ENCODE measurements around the gene NUDT3. TPM values are rescaled to one million over a fixed set of nuclear protein-coding genes. Genes with fewer than 3 reads are reported as not detected.
A peak's percentile ranks its signal among the peaks of the same experiment; 100 is the strongest.

Gene NUDT3
- total and polyA plus RNA-seq, 4 donors: 9.0 to 38.5 (median 22.8) TPM

DNA sequence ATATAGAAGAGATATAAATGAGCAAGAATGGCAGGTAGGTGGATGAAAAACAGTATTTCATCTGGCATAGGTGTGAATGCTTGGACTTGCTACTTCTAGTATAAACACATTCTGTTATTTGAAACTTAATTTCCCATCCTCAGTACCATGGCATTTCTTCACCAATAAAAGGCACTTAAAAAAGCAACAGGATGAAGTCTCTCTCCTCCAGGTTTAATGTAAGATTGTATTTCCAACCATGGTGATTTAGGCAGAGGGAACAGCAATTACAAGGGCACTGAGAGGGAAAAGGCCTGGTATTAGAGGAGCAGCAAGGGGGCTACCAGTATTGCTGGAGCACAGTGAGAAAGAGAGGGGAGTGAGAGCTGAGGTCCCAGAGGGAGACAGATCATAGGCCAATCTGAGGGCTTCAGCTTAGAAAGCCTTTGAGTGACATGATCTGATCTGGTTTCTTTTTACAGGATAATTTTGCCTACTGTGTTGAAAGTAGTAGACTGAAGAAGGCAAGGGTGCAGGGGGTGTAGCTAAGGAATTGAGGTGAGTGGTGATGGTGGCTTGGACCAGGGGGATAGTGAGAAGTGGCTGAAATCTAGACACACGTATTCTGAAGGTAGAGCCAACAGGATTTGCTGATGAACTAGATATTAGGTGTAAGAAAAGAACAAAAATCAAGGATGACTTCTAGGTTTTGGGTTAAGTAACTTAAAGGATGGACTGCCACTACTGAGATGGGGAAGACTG is 75.9 kb downstream of the NUDT3 start:
- DNase-seq: no peak
- peaks cover 0 to 4% (median 0%) of the 10 kb centered on the region in 4 donors for H3K36me3 ChIP-seq (ENCODE audit: control insufficient read depth in 4 of 4, insufficient read depth in 4 of 4, low read length in 4 of 4)
- WGBS, 2 donors: 92 to 98% methylated on average over 1 of the region's 1 CpG
- no peaks in the 10 kb centered on the region for H3K27me3 ChIP-seq (ENCODE audit: control insufficient read depth in 3 of 3, insufficient read depth in 3 of 3, low read length in 2 of 3)
- TF ChIP-seq, protein P1, sequence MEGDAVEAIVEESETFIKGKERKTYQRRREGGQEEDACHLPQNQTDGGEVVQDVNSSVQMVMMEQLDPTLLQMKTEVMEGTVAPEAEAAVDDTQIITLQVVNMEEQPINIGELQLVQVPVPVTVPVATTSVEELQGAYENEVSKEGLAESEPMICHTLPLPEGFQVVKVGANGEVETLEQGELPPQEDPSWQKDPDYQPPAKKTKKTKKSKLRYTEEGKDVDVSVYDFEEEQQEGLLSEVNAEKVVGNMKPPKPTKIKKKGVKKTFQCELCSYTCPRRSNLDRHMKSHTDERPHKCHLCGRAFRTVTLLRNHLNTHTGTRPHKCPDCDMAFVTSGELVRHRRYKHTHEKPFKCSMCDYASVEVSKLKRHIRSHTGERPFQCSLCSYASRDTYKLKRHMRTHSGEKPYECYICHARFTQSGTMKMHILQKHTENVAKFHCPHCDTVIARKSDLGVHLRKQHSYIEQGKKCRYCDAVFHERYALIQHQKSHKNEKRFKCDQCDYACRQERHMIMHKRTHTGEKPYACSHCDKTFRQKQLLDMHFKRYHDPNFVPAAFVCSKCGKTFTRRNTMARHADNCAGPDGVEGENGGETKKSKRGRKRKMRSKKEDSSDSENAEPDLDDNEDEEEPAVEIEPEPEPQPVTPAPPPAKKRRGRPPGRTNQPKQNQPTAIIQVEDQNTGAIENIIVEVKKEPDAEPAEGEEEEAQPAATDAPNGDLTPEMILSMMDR (IDR thresholded peaks at IDR 0.05; ENCODE audit: control extremely low read depth, extremely low read depth): no peak
- H3K9me3 ChIP-seq (ENCODE audit: control insufficient read depth in 4 of 4, insufficient read depth in 3 of 4, low read length in 3 of 4): no peaks in the 10 kb centered on the region
- no peak overlapping the region for H3K4me3 ChIP-seq
- no peak for ATAC-seq (ENCODE audit: insufficient read depth, low FRiP score)
- peaks cover 0 to 32% (median 13%) of the 10 kb centered on the region in 5 donors for H3K4me1 ChIP-seq (ENCODE audit: control insufficient read depth in 5 of 5, insufficient read depth in 5 of 5, low read length in 5 of 5)
- H3K27ac ChIP-seq (ENCODE audit: low read depth in 1 of 2, low read length in 1 of 2): no peak overlapping the region
- H3K9ac ChIP-seq (ENCODE audit: insufficient read depth in 1 of 2, low read length in 2 of 2): no peak overlapping the region

DNA sequence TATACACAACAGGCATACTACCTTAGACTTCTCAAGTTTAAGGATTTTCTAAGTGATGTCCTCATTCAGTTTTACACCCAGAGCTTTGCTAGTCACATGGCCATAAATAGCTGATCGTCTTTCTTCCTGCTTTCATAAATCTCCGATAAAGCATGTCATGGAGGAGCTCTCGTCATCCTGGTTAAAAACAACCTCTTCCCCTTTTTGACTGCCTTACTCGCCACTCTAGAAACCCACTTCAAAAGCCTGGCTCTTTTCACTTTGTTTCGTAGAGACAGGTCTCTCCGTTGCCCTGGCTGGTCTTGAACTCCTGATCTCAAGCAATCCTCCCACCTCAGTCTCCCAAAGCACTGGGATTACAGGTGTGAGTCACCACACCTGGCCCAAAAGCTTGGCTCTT is 76.7 kb downstream of the NUDT3 start:
- ATAC-seq (ENCODE audit: insufficient read depth, low FRiP score) (no peak), DNase-seq (no peak)
- Histone ChIP-seq H3K27ac (ENCODE audit: low read depth in 1 of 2, low read length in 1 of 2) (peak overlapping the region in 1 of 2 donors; percentile 64), H3K4me3 (no peak overlapping the region), H3K9me3 (ENCODE audit: control insufficient read depth in 4 of 4, insufficient read depth in 3 of 4, low read length in 3 of 4) (no peaks in the 10 kb centered on the region), H3K27me3 (ENCODE audit: control insufficient read depth in 3 of 3, insufficient read depth in 3 of 3, low read length in 2 of 3) (no peaks in the 10 kb centered on the region), H3K4me1 (ENCODE audit: control insufficient read depth in 5 of 5, insufficient read depth in 5 of 5, low read length in 5 of 5) (peaks cover 0 to 27% (median 13%) of the 10 kb centered on the region in 5 donors), H3K36me3 (ENCODE audit: control insufficient read depth in 4 of 4, insufficient read depth in 4 of 4, low read length in 4 of 4) (peaks cover 0 to 4% (median 0%) of the 10 kb centered on the region in 4 donors), H3K9ac (ENCODE audit: insufficient read depth in 1 of 2, low read length in 2 of 2) (no peak overlapping the region)
- WGBS, 2 donors: 23 to 48% methylated on average over 6 of the region's 6 CpGs
- TF ChIP-seq, protein P1 (IDR thresholded peaks at IDR 0.05; ENCODE audit: control extremely low read depth, extremely low read depth): no peak

DNA sequence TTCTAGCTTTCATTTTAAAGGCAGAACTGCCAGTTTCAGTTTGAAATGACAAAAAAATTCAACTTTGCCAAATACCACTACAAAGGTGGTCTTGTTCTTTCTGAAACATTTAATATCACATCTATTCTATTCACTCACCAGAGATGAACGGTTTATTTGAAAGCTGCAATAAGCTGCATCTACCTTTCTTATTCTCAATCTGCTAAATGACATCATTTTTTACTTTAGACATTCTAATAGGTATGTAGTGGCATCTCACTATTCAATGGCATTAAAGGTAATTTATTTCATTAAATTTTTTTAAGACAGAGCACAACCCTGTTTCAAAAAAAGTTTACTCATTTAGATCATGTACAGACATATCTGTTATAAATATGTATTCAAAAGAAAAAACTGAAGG is 77.2 kb downstream of the NUDT3 start:
- H3K4me3 ChIP-seq: no peak overlapping the region
- H3K36me3 ChIP-seq (ENCODE audit: control insufficient read depth in 4 of 4, insufficient read depth in 4 of 4, low read length in 4 of 4): peaks cover 0 to 1% (median 0%) of the 10 kb centered on the region in 4 donors
- TF ChIP-seq, protein P1 (IDR thresholded peaks at IDR 0.05; ENCODE audit: control extremely low read depth, extremely low read depth): no peak
- no peaks in the 10 kb centered on the region for H3K27me3 ChIP-seq (ENCODE audit: control insufficient read depth in 3 of 3, insufficient read depth in 3 of 3, low read length in 2 of 3)
- no peak overlapping the region for H3K9ac ChIP-seq (ENCODE audit: insufficient read depth in 1 of 2, low read length in 2 of 2)
- ATAC-seq (ENCODE audit: insufficient read depth, low FRiP score) (no peak), DNase-seq (no peak)
- no peaks in the 10 kb centered on the region for H3K9me3 ChIP-seq (ENCODE audit: control insufficient read depth in 4 of 4, insufficient read depth in 3 of 4, low read length in 3 of 4)
- H3K27ac ChIP-seq (ENCODE audit: low read depth in 1 of 2, low read length in 1 of 2): no peak overlapping the region
- 85 to 93% methylated on average over 1 of the region's 1 CpG for WGBS, 2 donors
- H3K4me1 ChIP-seq (ENCODE audit: control insufficient read depth in 5 of 5, insufficient read depth in 5 of 5, low read length in 5 of 5): peaks cover 0 to 27% (median 13%) of the 10 kb centered on the region in 5 donors
